Measurements from ENCODE around the gene PRPF40B. TPM values are rescaled to one million over a fixed set of nuclear protein-coding genes. Genes with fewer than 3 reads are reported as not detected.

Gene PRPF40B
- total RNA-seq, 1 donor from 2014 or later, result 6.3 TPM

- no peak for DNase-seq (ENCODE audit: extremely low read depth, low read depth, low spot score)
These were observed 56.7 kb downstream of the PRPF40B start for GRCh38 chr12:49680075-49680474.

- no peak for DNase-seq (ENCODE audit: extremely low read depth, low read depth, low spot score)
These were observed 60.4 kb downstream of the PRPF40B start for GRCh38 chr12:49683599-49684309.

GRCh38 chr12:49684310-49684854 is 61.0 kb downstream of the PRPF40B start:
- no peak for DNase-seq (ENCODE audit: extremely low read depth, low read depth, low spot score)

GRCh38 chr12:49687941-49688340 is 64.6 kb downstream of the PRPF40B start:
- no peak for DNase-seq (ENCODE audit: extremely low read depth, low read depth, low spot score)

- no peak for DNase-seq (ENCODE audit: extremely low read depth, low read depth, low spot score)
These were observed 65.9 kb downstream of the PRPF40B start for GRCh38 chr12:49689237-49689636.

GRCh38 chr12:49689785-49690184 is 66.4 kb downstream of the PRPF40B start:
- no peak for DNase-seq (ENCODE audit: extremely low read depth, low read depth, low spot score)

GRCh38 chr12:49692851-49693250 is 69.5 kb downstream of the PRPF40B start:
- no peak for DNase-seq (ENCODE audit: extremely low read depth, low read depth, low spot score)

GRCh38 chr12:49693931-49694444 is 70.6 kb downstream of the PRPF40B start:
- no peak for DNase-seq (ENCODE audit: extremely low read depth, low read depth, low spot score)

Other genes with a start within 250 kb of the PRPF40B start
- not detected in 2 replicates for gene KCNH3, start 84.5 kb upstream of the PRPF40B start, total RNA-seq
- 59.7 and 67.1 TPM in 2 replicates for gene MCRS1, start 55.4 kb upstream of the PRPF40B start, total RNA-seq
- gene FAM186B, start 17.9 kb upstream of the PRPF40B start, total RNA-seq, result 0.05 and 0.12 TPM in 2 replicates
- 86.0 and 148 TPM in 2 replicates for gene FMNL3, start 83.8 kb downstream of the PRPF40B start, total RNA-seq
- 379 and 388 TPM in 2 replicates for gene TMBIM6, start 118.0 kb downstream of the PRPF40B start, total RNA-seq
- gene NCKAP5L, start 204.9 kb downstream of the PRPF40B start, total RNA-seq, result 36.1 and 63.0 TPM in 2 replicates
- gene BCDIN3D, start 219.5 kb downstream of the PRPF40B start, total RNA-seq, result 1.1 and 3.8 TPM in 2 replicates

Measured in glomerular endothelial cell (primary cell).